Progenitor cell of endocrine pancreas (in vitro differentiated cells): ENCODE results near the gene S1PR5. TPM values are rescaled to one million over a fixed set of nuclear protein-coding genes. Genes with fewer than 3 reads are reported as not detected.
A peak's percentile ranks its signal among the peaks of the same experiment; 100 is the strongest.
"Not testable (repeated sequence)": the region's sequence is repeated elsewhere in the genome, so short reads cannot be mapped to it uniquely, and the experiment has no call there.

ENCODE experiments used
- DNase-seq: peaks from one replicate; pipeline ENCODE4 v3.0.0; 2021; ENCODE audit warnings: low spot score; ENCODE audit not compliant: unreplicated experiment
- H3K27ac Mint-ChIP-seq: 2 replicates; pipeline ENCODE4 v1.8.0; 2021; ENCODE audit warnings: mild to moderate bottlenecking, moderate library complexity, mixed read lengths
- H3K27me3 Mint-ChIP-seq: 2 replicates; pipeline ENCODE4 v1.8.0; 2021; ENCODE audit warnings: mixed read lengths
- H3K36me3 Mint-ChIP-seq: 2 replicates; pipeline ENCODE4 v1.8.0; 2022; ENCODE audit warnings: mixed read lengths; ENCODE audit not compliant: insufficient read depth
- H3K4me1 Mint-ChIP-seq: 2 replicates; pipeline ENCODE4 v1.8.0; 2021; ENCODE audit warnings: low read depth, mixed read lengths
- H3K4me3 Mint-ChIP-seq: 2 replicates; pipeline ENCODE4 v1.8.0; 2021; ENCODE audit warnings: low read depth, mild to moderate bottlenecking, moderate library complexity, mixed read lengths
- H3K9me3 Mint-ChIP-seq: 2 replicates; pipeline ENCODE4 v1.8.0; 2021; ENCODE audit warnings: low read depth, mixed read lengths
- CTCF ChIP-seq: fragments of 200-600 bp; sonication (generic); IDR thresholded peaks from one replicate; pipeline ENCODE4 v1.5.0; 2021; ENCODE audit warnings: antibody characterized with exemption, mild to moderate bottlenecking; ENCODE audit not compliant: unreplicated experiment
- total RNA-seq: library from RNA; stranded (reverse); gene quantifications from 2 replicates; pipeline ENCODE4 v1.2.1, GENCODE V29; 2021

S1PR5 gene
- total RNA-seq, 1 donor from 2014 or later: not detected

DNA sequence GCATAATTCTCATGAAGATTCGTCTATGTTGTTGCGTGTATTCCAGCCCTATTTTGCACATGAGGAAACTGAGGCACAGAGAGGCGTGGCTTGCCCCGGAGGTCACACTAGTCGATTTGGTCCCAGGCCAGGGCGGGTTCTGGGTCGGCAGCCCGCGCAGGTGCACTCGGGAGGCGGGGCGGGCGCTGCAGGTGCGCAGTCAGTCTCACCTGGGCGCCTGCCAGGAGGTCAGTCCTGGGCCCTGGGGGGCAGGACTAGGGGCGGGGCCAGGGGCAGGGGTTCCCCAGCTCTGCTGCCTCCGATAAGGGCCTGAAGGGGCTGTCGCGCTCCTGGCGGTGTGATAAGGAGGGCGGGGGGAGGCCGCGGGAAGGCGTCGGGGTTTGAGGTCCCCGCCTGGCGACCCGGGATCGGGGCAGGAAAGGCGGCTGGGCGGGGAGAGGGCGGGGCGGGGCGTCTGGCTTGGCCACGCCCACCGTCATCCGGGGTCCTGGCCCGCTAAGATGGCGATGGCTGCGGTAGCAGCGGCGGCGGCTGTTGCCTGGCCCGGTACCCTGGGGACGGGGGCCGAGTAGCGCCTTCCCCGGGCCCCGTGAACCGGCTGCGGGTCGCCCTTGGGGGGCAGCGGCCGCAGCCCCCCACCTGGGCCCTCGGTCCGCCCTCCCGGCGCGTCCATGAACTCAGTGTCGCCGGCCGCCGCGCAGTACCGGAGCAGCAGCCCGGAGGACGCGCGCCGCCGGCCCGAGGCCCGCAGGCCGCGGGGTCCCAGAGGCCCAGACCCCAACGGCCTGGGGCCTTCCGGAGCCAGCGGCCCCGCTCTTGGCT is 26.4 kb upstream of the S1PR5 start, which contains the start of gene ATG4D:
Gene ATG4D, plus strand, starts transcription at position 485 of the 822 bp plus-strand sequence. Its CDS starts 187 bp downstream, at position 672.
- Mint-ChIP-seq H3K4me3 (peak within 1 kb of the TSS; percentile 82), H3K36me3 (peaks cover 2% of the 10 kb centered on the region), H3K27ac (peak within 1 kb of the TSS; percentile 95), H3K9me3 (no peaks in the 10 kb centered on the region), H3K4me1 (peaks cover 4% of the 10 kb centered on the region), H3K27me3 (peaks cover 4% of the 10 kb centered on the region)
- peak; percentile 88 for DNase-seq
- no peak for TF ChIP-seq CTCF

DNA sequence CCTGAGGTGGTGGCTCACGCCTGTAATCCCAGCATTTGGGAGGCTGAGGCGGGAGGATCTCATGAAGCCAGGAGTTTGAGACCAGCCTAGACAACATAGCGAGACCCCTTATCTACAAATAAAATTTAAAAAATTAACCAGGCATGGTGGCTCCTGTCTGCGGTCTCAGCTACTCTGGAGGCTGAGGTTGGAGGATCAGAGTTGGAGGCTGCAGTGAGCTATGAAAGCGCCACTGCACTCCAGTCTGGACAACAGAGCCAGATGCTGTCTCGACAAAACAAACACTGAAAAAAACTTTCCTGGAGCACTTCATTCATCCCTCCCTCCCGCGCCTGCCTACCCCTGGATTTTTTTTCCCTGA is 25.8 kb upstream of the S1PR5 start:
- Mint-ChIP-seq H3K27ac (peak overlapping the region; percentile 95), H3K4me3 (peak overlapping the region; percentile 79), H3K4me1 (peaks cover 4% of the 10 kb centered on the region), H3K27me3 (peaks cover 8% of the 10 kb centered on the region), H3K36me3 (no peaks in the 10 kb centered on the region), H3K9me3 (no peaks in the 10 kb centered on the region)
- DNase-seq: no peak
- TF ChIP-seq CTCF: no peak

DNA sequence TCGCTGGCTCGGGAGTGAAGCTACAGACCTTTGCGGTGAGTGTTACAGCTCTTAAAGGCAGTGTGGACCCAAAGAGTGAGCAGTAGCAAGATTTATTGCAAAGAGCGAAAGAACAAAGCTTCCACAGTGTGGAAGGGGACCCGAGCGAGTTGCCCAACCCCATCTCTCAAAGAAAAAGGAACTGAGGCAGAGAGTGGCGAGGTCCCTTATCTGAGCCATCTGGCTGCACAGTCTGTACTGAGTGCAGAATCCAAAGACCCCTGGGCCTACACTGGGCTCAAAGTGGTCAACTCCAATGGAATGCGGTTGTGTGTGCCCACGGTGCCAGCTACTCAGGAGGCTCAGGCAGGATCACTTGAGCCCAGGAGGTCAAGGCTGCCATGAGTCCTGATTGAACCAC is 21.8 kb upstream of the S1PR5 start:
- not testable (repeated sequence) for DNase-seq, H3K4me3 Mint-ChIP-seq, H3K27ac Mint-ChIP-seq, H3K4me1 Mint-ChIP-seq, H3K9me3 Mint-ChIP-seq, H3K36me3 Mint-ChIP-seq
- H3K27me3 Mint-ChIP-seq: peaks cover 11% of the 10 kb centered on the region

GRCh38 chr19:10538204-10538983 is 21.1 kb upstream of the S1PR5 start:
- DNase-seq: no peak
- Mint-ChIP-seq H3K27ac (no peak overlapping the region), H3K4me3 (no peak overlapping the region), H3K4me1 (peaks cover 2% of the 10 kb centered on the region), H3K36me3 (no peaks in the 10 kb centered on the region), H3K9me3 (no peaks in the 10 kb centered on the region), H3K27me3 (peaks cover 14% of the 10 kb centered on the region)
- TF ChIP-seq CTCF: no peak

GRCh38 chr19:10537668-10538067 is 20.4 kb upstream of the S1PR5 start:
- H3K27me3 Mint-ChIP-seq: peaks cover 14% of the 10 kb centered on the region
- H3K27ac Mint-ChIP-seq: no peak overlapping the region
- no peaks in the 10 kb centered on the region for H3K36me3 Mint-ChIP-seq
- no peaks in the 10 kb centered on the region for H3K4me1 Mint-ChIP-seq
- H3K4me3 Mint-ChIP-seq: no peak overlapping the region
- no peaks in the 10 kb centered on the region for H3K9me3 Mint-ChIP-seq
- no peak for TF ChIP-seq CTCF
- DNase-seq: no peak
